Hematopoietic multipotent progenitor cell treated with erythropoietin and hydrocortisone succinate and interleukin-3 and kit ligand, for 15 days (in vitro differentiated cells): ENCODE measurements around the gene DDB1.
A peak's percentile ranks its signal among the peaks of the same experiment; 100 is the strongest.

Source experiments
- DNase-seq: peaks from one replicate; pipeline ENCODE4 v3.0.0-alpha.2; 2015; ENCODE audit warnings: low spot score

Gene DDB1

GRCh38 chr11:61335355-61335710 is 2.4 kb upstream of the DDB1 start:
- peak; percentile 44 for DNase-seq

- DNase-seq, result no peak
Measured at GRCh38 chr11:61334434-61335354, 1.8 kb upstream of the DDB1 start.

- DNase-seq, result no peak
Measured at GRCh38 chr11:61333550-61334433, 887 bp upstream of the DDB1 start.

- no peak for DNase-seq
Measured at GRCh38 chr11:61332281-61332796, 566 bp downstream of the DDB1 start.

- no peak for DNase-seq
Measured at GRCh38 chr11:61331651-61332050, 1.3 kb downstream of the DDB1 start.

- DNase-seq, result no peak
Measured at GRCh38 chr11:61329871-61330270, 3.0 kb downstream of the DDB1 start.

GRCh38 chr11:61328351-61328750 is 4.6 kb downstream of the DDB1 start:
- DNase-seq, result no peak

- DNase-seq, result no peak
Measured at GRCh38 chr11:61327669-61328071, 5.2 kb downstream of the DDB1 start.

GRCh38 chr11:61325649-61326414 is 7.1 kb downstream of the DDB1 start:
- DNase-seq, result no peak

- DNase-seq, result no peak
Measured at GRCh38 chr11:61315260-61315659, 17.6 kb downstream of the DDB1 start.

GRCh38 chr11:61310749-61311148 is 22.2 kb downstream of the DDB1 start:
- DNase-seq, result no peak

GRCh38 chr11:61309739-61310138 is 23.2 kb downstream of the DDB1 start:
- no peak for DNase-seq

GRCh38 chr11:61309141-61309540 is 23.8 kb downstream of the DDB1 start:
- no peak for DNase-seq

- DNase-seq, result no peak
Measured at GRCh38 chr11:61307354-61307753, 25.6 kb downstream of the DDB1 start.

GRCh38 chr11:61306221-61306620 is 26.7 kb downstream of the DDB1 start:
- DNase-seq, result no peak

GRCh38 chr11:61305417-61305816 is 27.5 kb downstream of the DDB1 start:
- DNase-seq, result no peak

GRCh38 chr11:61303725-61304124 is 29.2 kb downstream of the DDB1 start:
- DNase-seq, result no peak

- DNase-seq, result no peak
Measured at GRCh38 chr11:61302550-61302949, 30.4 kb downstream of the DDB1 start.

GRCh38 chr11:61298663-61299244 is 34.2 kb downstream of the DDB1 start:
- DNase-seq, result no peak

- no peak for DNase-seq
Measured at GRCh38 chr11:61297746-61298145, 35.2 kb downstream of the DDB1 start.

- DNase-seq, result no peak
Measured at GRCh38 chr11:61297341-61297740, 35.6 kb downstream of the DDB1 start.

GRCh38 chr11:61295596-61295926 is 37.3 kb downstream of the DDB1 start:
- DNase-seq, result no peak
